DND-41 (cell line): ENCODE data around the gene PDE4B.

Experiments
- CTCF ChIP-seq: IDR thresholded peaks from 2 replicates; pipeline ENCODE4 v1.5.1; 2012; ENCODE audit warnings: borderline replicate concordance, low read length, moderate library complexity, mild to moderate bottlenecking; ENCODE audit not compliant: poor library complexity, severe bottlenecking; ENCODE audit errors: extremely low read depth
- EZH2 ChIP-seq: IDR thresholded peaks from 3 replicates; pipeline ENCODE4 v1.6.1; 2012; ENCODE audit warnings: borderline replicate concordance, low read depth, mild to moderate bottlenecking, moderate library complexity, low read length, inconsistent platforms; ENCODE audit not compliant: severe bottlenecking

- TF ChIP-seq CTCF (no peak), EZH2 (no peak)
Measured at GRCh38 chr1:66214901-66215300, 422.2 kb downstream of the PDE4B start.
